Ovary (tissue), 3 donors: Measurements from ENCODE around the gene MYLIP.

ENCODE experiments used
- EP300 ChIP-seq: sonication (generic); formaldehyde crosslinking; IDR thresholded peaks from one replicate; pipeline ENCODE4 v1.6.1; 2017; ENCODE audit warnings: antibody characterized with exemption
- TF ChIP-seq, protein P1 (sequence below), 3 donors: fragments of 450-650 bp in 2 of 3; fragments of 200-600 bp in 1 of 3; IDR thresholded peaks; one replicate each; pipeline versions ENCODE4 v1.5.1 to v1.8.0; 2016 to 2022; ENCODE audit warnings: antibody characterized with exemption in 3 of 3, mild to moderate bottlenecking in 1 of 3
- donor health status: DM: no; HTN: no; CAD: no.

DNA sequence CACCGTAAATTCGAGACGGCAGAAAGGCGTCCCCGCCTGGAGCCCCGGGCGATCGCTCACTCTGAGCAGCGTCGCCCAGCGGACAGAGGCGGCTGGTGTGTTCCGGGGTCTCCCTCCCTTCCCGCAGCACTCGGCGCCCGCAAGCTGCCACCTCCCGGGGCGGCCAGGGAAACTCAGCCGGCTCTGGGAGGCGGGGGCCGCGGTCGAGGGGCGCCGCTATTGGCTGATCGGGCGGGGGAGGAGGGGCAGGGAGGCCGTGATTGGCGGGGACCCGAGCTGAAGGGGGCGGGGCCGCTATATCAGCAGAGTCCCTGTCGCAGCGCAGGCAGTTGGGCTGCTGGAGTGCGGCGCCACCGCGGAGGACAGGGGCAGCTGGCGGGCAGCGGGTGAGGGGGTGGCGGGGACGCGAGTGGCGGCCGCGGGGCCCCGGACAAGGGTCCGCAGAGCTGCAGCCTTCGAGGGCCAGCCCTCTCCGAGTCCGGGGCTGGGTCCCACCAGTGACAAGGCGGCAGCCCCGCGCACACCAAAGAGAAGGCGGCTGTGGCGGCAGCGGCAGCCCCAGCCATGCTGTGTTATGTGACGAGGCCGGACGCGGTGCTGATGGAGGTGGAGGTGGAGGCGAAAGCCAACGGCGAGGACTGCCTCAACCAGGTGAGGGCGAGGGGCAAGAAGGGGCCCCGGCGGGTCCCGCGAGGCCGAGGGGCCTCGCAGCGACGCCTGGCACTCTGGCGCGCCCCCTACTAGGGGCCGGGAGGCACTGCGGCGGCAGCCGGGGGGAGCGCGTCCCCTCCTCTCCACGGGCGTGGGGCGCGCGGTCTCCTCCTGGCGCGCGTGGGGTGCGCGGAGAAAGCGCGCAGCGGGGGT lies at the start of gene MYLIP:
- no peak for TF ChIP-seq EP300
- TF ChIP-seq, protein P1, sequence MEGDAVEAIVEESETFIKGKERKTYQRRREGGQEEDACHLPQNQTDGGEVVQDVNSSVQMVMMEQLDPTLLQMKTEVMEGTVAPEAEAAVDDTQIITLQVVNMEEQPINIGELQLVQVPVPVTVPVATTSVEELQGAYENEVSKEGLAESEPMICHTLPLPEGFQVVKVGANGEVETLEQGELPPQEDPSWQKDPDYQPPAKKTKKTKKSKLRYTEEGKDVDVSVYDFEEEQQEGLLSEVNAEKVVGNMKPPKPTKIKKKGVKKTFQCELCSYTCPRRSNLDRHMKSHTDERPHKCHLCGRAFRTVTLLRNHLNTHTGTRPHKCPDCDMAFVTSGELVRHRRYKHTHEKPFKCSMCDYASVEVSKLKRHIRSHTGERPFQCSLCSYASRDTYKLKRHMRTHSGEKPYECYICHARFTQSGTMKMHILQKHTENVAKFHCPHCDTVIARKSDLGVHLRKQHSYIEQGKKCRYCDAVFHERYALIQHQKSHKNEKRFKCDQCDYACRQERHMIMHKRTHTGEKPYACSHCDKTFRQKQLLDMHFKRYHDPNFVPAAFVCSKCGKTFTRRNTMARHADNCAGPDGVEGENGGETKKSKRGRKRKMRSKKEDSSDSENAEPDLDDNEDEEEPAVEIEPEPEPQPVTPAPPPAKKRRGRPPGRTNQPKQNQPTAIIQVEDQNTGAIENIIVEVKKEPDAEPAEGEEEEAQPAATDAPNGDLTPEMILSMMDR (IDR thresholded peaks at IDR 0.05), result peak; percentile 59 to 73 (median 67)
